Suprapubic skin (tissue), 3 donors: ENCODE measurements around the gene GZF1.

ENCODE experiments used
- CTCF ChIP-seq, 2 donors: fragments of 200-600 bp in 1 of 2; fragments of 450-650 bp in 1 of 2; sonication (generic) in 1 of 2; IDR thresholded peaks; one replicate each; pipeline ENCODE4 v1.5.1; 2016 to 2019; ENCODE audit warnings: antibody characterized with exemption in 2 of 2, mild to moderate bottlenecking in 1 of 2, moderate library complexity in 1 of 2
- POLR2A ChIP-seq, 2 donors: fragments of 450-650 bp; IDR thresholded peaks; one replicate each; pipeline ENCODE4 v1.6.1; 2017; ENCODE audit warnings: antibody characterized with exemption in 2 of 2, mild to moderate bottlenecking in 2 of 2, moderate library complexity in 2 of 2

GRCh38 chr20:23403751-23404150 lies 41.8 kb downstream of the GZF1 start:
- TF ChIP-seq POLR2A (IDR thresholded peaks at IDR 0.05) (no peak), CTCF (IDR thresholded peaks at IDR 0.05) (no peak)
